Activated CD8-positive, alpha-beta T cell treated with anti-CD3 and anti-CD28 coated beads for 36 hours (primary cell): ENCODE results near the gene GPRIN2. TPM values are rescaled to one million over a fixed set of nuclear protein-coding genes. Genes with fewer than 3 reads are reported as not detected.

Source experiments
- ATAC-seq: fragments of 200-7000 bp; cut with Tn5 transposase; one replicate; pipeline ENCODE4 v1.10.0; 2021; ENCODE audit warnings: mild to moderate bottlenecking, moderate library complexity
- CTCF ChIA-PET: fragments of 350-600 bp; sonication (Branson Sonifier 250); formaldehyde crosslinking; loops from one replicate; lab custom pipeline; 2021; ENCODE audit warnings: antibody characterized with exemption; lab: Charles Lee
- POLR2A ChIA-PET: fragments of 350-600 bp; sonication (Branson Sonifier 250); formaldehyde crosslinking; loops from one replicate; lab custom pipeline; 2021; ENCODE audit warnings: antibody characterized with exemption; lab: Charles Lee
- DNase-seq: peaks from one replicate; pipeline ENCODE4 v3.0.0-alpha.2; 2020
- H3K27ac Mint-ChIP-seq: one replicate; pipeline ENCODE4 v1.8.0; 2021; ENCODE audit warnings: mild to moderate bottlenecking, mixed read lengths
- H3K27me3 Mint-ChIP-seq: one replicate; pipeline ENCODE4 v1.8.0; 2021; ENCODE audit warnings: mixed read lengths
- H3K36me3 Mint-ChIP-seq: one replicate; pipeline ENCODE4 v1.8.0; 2021; ENCODE audit warnings: low read depth, mixed read lengths
- H3K4me1 Mint-ChIP-seq: one replicate; pipeline ENCODE4 v1.8.0; 2021; ENCODE audit warnings: low read depth, mixed read lengths
- H3K4me3 Mint-ChIP-seq: one replicate; pipeline ENCODE4 v1.8.0; 2021; ENCODE audit warnings: mild to moderate bottlenecking, moderate library complexity, mixed read lengths
- H3K9me3 Mint-ChIP-seq: one replicate; pipeline ENCODE4 v1.8.0; 2021; ENCODE audit warnings: mixed read lengths
- intact Hi-C: fragments of 100-400 bp; cut with micrococcal nuclease; formaldehyde crosslinking; loops from one replicate; pipeline ENCODE4 v1.10.0; 2022
- total RNA-seq, 2 experiments: library from RNA; stranded (reverse); gene quantifications; one replicate each; pipeline ENCODE4 v1.2.3, GENCODE V29; 2021
- TF ChIP-seq, protein P1 (sequence below): fragments of 200-600 bp; IDR thresholded peaks from one replicate; pipeline ENCODE4 v1.8.0; 2022; ENCODE audit warnings: antibody characterized with exemption, mild to moderate bottlenecking

Gene GPRIN2
- total RNA-seq, 2 experiments from 2014 or later, result not detected

GRCh38 chr10:46551701-46552525 lies 4.5 kb downstream of the GPRIN2 start:
- Mint-ChIP-seq H3K27ac (no peak overlapping the region), H3K27me3 (peaks cover 6% of the 10 kb centered on the region), H3K36me3 (no peaks in the 10 kb centered on the region), H3K4me3 (no peak overlapping the region), H3K9me3 (no peaks in the 10 kb centered on the region), H3K4me1 (peaks cover 2% of the 10 kb centered on the region)
- DNase-seq (no peak), ATAC-seq (no peak)
- intact Hi-C loops, result no loop called here
- ChIA-PET CTCF (no interaction called here), POLR2A (no interaction called here)
- TF ChIP-seq, protein P1, sequence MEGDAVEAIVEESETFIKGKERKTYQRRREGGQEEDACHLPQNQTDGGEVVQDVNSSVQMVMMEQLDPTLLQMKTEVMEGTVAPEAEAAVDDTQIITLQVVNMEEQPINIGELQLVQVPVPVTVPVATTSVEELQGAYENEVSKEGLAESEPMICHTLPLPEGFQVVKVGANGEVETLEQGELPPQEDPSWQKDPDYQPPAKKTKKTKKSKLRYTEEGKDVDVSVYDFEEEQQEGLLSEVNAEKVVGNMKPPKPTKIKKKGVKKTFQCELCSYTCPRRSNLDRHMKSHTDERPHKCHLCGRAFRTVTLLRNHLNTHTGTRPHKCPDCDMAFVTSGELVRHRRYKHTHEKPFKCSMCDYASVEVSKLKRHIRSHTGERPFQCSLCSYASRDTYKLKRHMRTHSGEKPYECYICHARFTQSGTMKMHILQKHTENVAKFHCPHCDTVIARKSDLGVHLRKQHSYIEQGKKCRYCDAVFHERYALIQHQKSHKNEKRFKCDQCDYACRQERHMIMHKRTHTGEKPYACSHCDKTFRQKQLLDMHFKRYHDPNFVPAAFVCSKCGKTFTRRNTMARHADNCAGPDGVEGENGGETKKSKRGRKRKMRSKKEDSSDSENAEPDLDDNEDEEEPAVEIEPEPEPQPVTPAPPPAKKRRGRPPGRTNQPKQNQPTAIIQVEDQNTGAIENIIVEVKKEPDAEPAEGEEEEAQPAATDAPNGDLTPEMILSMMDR, result no peak

- DNase-seq, result no peak
- intact Hi-C loops, result no loop called here
- CTCF ChIA-PET, result interaction anchor here (1.4 kb wide), 1 partner anchor 12 kb away, joined by 4 read pairs; no protein-coding TSS in a partner anchor
These were observed 5.4 kb downstream of the GPRIN2 start for GRCh38 chr10:46550795-46551700.

DNA sequence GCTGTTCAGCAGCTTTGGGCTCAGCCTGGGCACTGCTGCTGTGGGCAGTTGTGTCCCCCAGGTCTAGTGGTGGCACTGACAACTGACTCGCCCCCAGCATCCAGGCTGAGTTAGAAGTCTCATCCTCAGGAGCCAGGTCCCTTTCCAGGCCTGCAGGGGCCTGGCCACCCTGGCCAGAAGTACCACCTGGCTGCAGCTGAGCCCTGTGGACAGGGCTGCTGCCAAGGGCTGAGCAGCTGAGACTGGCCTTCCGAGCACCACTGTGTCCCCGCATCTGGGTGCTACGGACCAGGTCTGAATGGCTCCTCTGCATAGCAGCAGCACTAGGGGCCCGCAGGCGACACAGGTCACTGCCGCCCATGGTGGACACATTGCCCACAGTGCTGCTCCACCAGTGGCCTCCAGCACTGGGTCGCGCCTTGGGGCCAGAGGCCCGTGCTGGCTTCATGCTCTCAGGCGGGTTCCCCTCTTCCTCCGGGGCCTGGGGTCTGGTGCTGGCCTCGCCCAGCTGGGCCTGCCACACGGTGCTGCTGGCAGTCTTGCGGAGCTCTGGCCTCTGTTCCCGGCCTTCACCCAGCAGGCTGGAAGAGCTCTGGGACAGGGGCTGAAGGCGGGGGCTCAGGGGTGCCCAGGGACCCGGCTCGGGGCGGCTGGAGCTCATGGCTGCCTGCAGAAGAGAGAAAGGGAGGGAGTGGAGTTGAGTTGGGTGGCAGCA lies 6.2 kb downstream of the GPRIN2 start:
- no peak for DNase-seq
- intact Hi-C loops, result no loop called here
- POLR2A ChIA-PET, result interaction anchor here (0.5 kb wide), 1 partner anchor 251 kb away, joined by 3 read pairs; no protein-coding TSS in a partner anchor
- ATAC-seq, result no peak
- CTCF ChIA-PET, result interaction anchor here (1.4 kb wide), 1 partner anchor 11 kb away, joined by 4 read pairs; no protein-coding TSS in a partner anchor
- TF ChIP-seq, protein P1, result no peak
- Mint-ChIP-seq H3K4me1 (no peaks in the 10 kb centered on the region), H3K36me3 (no peaks in the 10 kb centered on the region), H3K9me3 (no peaks in the 10 kb centered on the region), H3K27me3 (no peaks in the 10 kb centered on the region), H3K27ac (no peak overlapping the region), H3K4me3 (no peak overlapping the region)

More at GRCh38 chr10:46550795-46551700, 5.4 kb downstream of the GPRIN2 start:
- Mint-ChIP-seq H3K4me1 (peaks cover under 1% of the 10 kb centered on the region), H3K36me3 (no peaks in the 10 kb centered on the region), H3K27me3 (peaks cover 4% of the 10 kb centered on the region), H3K9me3 (no peaks in the 10 kb centered on the region), H3K4me3 (no peak overlapping the region), H3K27ac (no peak overlapping the region)
- POLR2A ChIA-PET, result interaction anchor here (0.5 kb wide), 1 partner anchor 252 kb away, joined by 3 read pairs; no protein-coding TSS in a partner anchor
- no peak for ATAC-seq
- TF ChIP-seq, protein P1, result no peak

- POLR2A ChIA-PET, result no interaction called here
- TF ChIP-seq, protein P1, result no peak
These were observed 7.0 kb downstream of the GPRIN2 start for GRCh38 chr10:46549171-46550075.

More at GRCh38 chr10:46549171-46550075, 7.0 kb downstream of the GPRIN2 start:
- Mint-ChIP-seq H3K27ac (no peak overlapping the region), H3K36me3 (no peaks in the 10 kb centered on the region), H3K27me3 (no peaks in the 10 kb centered on the region), H3K9me3 (no peaks in the 10 kb centered on the region), H3K4me1 (no peaks in the 10 kb centered on the region), H3K4me3 (no peak overlapping the region)
- DNase-seq, result no peak
- no peak for ATAC-seq
- CTCF ChIA-PET, result interaction anchor here (1.3 kb wide), 1 partner anchor 9 kb away, joined by 3 read pairs; no protein-coding TSS in a partner anchor
- intact Hi-C loops, result no loop called here
